Measurements from ENCODE around the gene DHDH.
A peak's percentile ranks its signal among the peaks of the same experiment; 100 is the strongest.

DHDH gene

GRCh38 chr19:48992581-48993174, 59.2 kb downstream of the DHDH start:
- no peak for DNase-seq (ENCODE audit: low read depth in 2 of 2)

- DNase-seq (ENCODE audit: low read depth in 2 of 2), result peak; percentile 99
These were observed 59.9 kb downstream of the DHDH start, which contains the start of the genes GYS1 and RUVBL2 for GRCh38 chr19:48993175-48994034. Gene GYS1, minus strand, starts transcription at chr19:48993309. Its CDS starts 197 bp downstream, at chr19:48993112. Gene RUVBL2, plus strand, starts transcription at chr19:48993887. Its CDS starts 25 bp downstream, at chr19:48993912.

- DNase-seq (ENCODE audit: low read depth in 2 of 2), result no peak
These were observed 60.5 kb downstream of the DHDH start for GRCh38 chr19:48994035-48994386.
